HepG2 (cell line): ENCODE measurements around the gene LASP1. TPM values are rescaled to one million over a fixed set of nuclear protein-coding genes. Genes with fewer than 3 reads are reported as not detected.

Source experiments
- ATAC-seq: fragments of 200-7000 bp; cut with Tn5 transposase; 3 replicates; pipeline ENCODE4 v1.9.1; 2020; ENCODE audit warnings: mild to moderate bottlenecking, moderate library complexity
- BruUV-seq: library from RNA; stranded (reverse); fragments of 400-500 nt; replicated peaks from 2 replicates; lab custom pipeline; 2021; lab: Mats Ljungman, UMichigan
- CTCF ChIA-PET: fragments of 300-600 bp; formaldehyde crosslinking; extraction: SDS; loops from one replicate; lab custom pipeline; 2021; ENCODE audit warnings: low total read pairs, inconsistent platforms, low intra/inter-chr PET ratio; lab: Yijun Ruan, JAX
- POLR2A ChIA-PET: fragments of 350-600 bp; sonication (Branson Sonifier 250); formaldehyde crosslinking; loops from one replicate; lab custom pipeline; 2020; ENCODE audit warnings: antibody characterized with exemption, inconsistent platforms; lab: Yijun Ruan, JAX
- DNase-seq: peaks from one replicate; pipeline ENCODE4 v3.0.0-alpha.2; 2015; ENCODE audit warnings: low spot score
- FAIRE-seq: peaks from 3 replicates; lab custom pipeline; 2011; peaks lifted over from hg19 to GRCh38; lab: Jason Lieb, UNC
- H2AFZ ChIP-seq: one replicate; pipeline ENCODE4 v1.6.1; 2011; ENCODE audit warnings: low read length, inconsistent platforms
- H3K27ac ChIP-seq: fragments of 300-600 bp; 3 replicates; pipeline ENCODE4 v1.8.0; 2011; ENCODE audit warnings: mixed run types, mild to moderate bottlenecking, mixed read lengths, low read length, inconsistent platforms; ENCODE audit not compliant: insufficient read depth; ENCODE audit errors: extremely low read length
- H3K27me3 ChIP-seq, 2 experiments: fragments of 200-600 bp in 1 of 2; 2 replicates in 1 of 2; 3 replicates in 1 of 2; pipeline versions ENCODE4 v1.6.0 to v1.8.0; 2011; ENCODE audit warnings: low read length in 2 of 2, mild to moderate bottlenecking in 2 of 2, moderate library complexity in 2 of 2, inconsistent platforms in 1 of 2; ENCODE audit not compliant: insufficient read depth in 2 of 2, control insufficient read depth in 1 of 2
- H3K36me3 ChIP-seq, 2 experiments: fragments of 200-600 bp in 1 of 2; replicated peaks in 1 of 2; 2 replicates in 1 of 2; 3 replicates in 1 of 2; pipeline versions ENCODE4 v1.5.1 to v1.8.0; 2011; ENCODE audit warnings: low read length in 2 of 2, inconsistent platforms in 1 of 2; ENCODE audit not compliant: insufficient read depth in 2 of 2, control insufficient read depth in 1 of 2
- H3K4me1 ChIP-seq: 2 replicates; pipeline ENCODE4 v1.5.1; 2012; ENCODE audit warnings: low read length, inconsistent platforms; ENCODE audit not compliant: insufficient read depth
- H3K4me2 ChIP-seq: 2 replicates; pipeline ENCODE4 v1.6.0; 2011; ENCODE audit warnings: low read depth, low read length, inconsistent platforms
- H3K4me3 ChIP-seq, 3 experiments: fragments of 200-600 bp in 1 of 3; sonication (generic), shearing (Covaris generic) in 1 of 3; replicated peaks in 1 of 3; 2 replicates each; pipeline ENCODE4 v1.5.1; 2011 to 2016; ENCODE audit warnings: low read length in 3 of 3, inconsistent platforms in 2 of 3, low read depth in 2 of 3, mild to moderate bottlenecking in 2 of 3, control low read depth in 1 of 3, mixed read lengths in 1 of 3; ENCODE audit not compliant: insufficient read depth in 1 of 3
- H3K79me2 ChIP-seq: one replicate; pipeline ENCODE4 v1.6.1; 2011; ENCODE audit warnings: low read length, inconsistent platforms; ENCODE audit not compliant: insufficient read depth
- H3K9ac ChIP-seq: 2 replicates; pipeline ENCODE4 v1.6.0; 2011; ENCODE audit warnings: mild to moderate bottlenecking, low read depth, low read length, inconsistent platforms; ENCODE audit not compliant: insufficient read depth
- H3K9me3 ChIP-seq: 2 replicates; pipeline ENCODE4 v1.5.1; 2012; ENCODE audit warnings: mild to moderate bottlenecking, low read length
- H4K20me1 ChIP-seq: 2 replicates; pipeline ENCODE4 v1.6.0; 2011; ENCODE audit warnings: inconsistent platforms, mild to moderate bottlenecking, low read length, moderate library complexity; ENCODE audit not compliant: insufficient read depth
- AGO2 ChIP-seq: fragments of 200-400 bp; formaldehyde crosslinking; optimal IDR thresholded peaks from 2 replicates; pipeline ENCODE3; 2017; ENCODE audit warnings: mild to moderate bottlenecking, low read depth, low read length, moderate library complexity
- DNMT1 ChIP-seq: sonication (generic); formaldehyde crosslinking; IDR thresholded peaks from 2 replicates; pipeline ENCODE4 v1.5.1; 2020; ENCODE audit warnings: mild to moderate bottlenecking, missing genetic modification reagents
- POLR2G ChIP-seq: fragments of 200-400 bp; formaldehyde crosslinking; IDR thresholded peaks from 2 replicates; pipeline ENCODE4 v1.6.1; 2018; ENCODE audit warnings: mild to moderate bottlenecking, low read depth, low read length, moderate library complexity
- RBM22 ChIP-seq: fragments of 200-400 bp; formaldehyde crosslinking; optimal IDR thresholded peaks from 2 replicates; pipeline ENCODE3; 2017; ENCODE audit warnings: mild to moderate bottlenecking, low read length, moderate library complexity
- SCMH1 ChIP-seq: sonication (generic); formaldehyde crosslinking; IDR thresholded peaks from 2 replicates; pipeline ENCODE4 v1.9.0; 2021; ENCODE audit warnings: missing genetic modification reagents, mild to moderate bottlenecking, borderline replicate concordance
- ZBTB38 ChIP-seq: sonication (generic); formaldehyde crosslinking; IDR thresholded peaks from 2 replicates; pipeline ENCODE4 v1.5.1; 2020; ENCODE audit warnings: mild to moderate bottlenecking, missing genetic modification reagents
- ZFP91 ChIP-seq: sonication (generic); formaldehyde crosslinking; IDR thresholded peaks from 2 replicates; pipeline ENCODE4 v1.9.0; 2022; ENCODE audit warnings: missing genetic modification reagents, mild to moderate bottlenecking, borderline replicate concordance
- ZNF224 ChIP-seq: sonication (generic); formaldehyde crosslinking; IDR thresholded peaks from 2 replicates; pipeline ENCODE4 v1.5.0; 2020; ENCODE audit warnings: mild to moderate bottlenecking, missing genetic modification reagents
- ZNF646 ChIP-seq: sonication (generic); formaldehyde crosslinking; IDR thresholded peaks from 2 replicates; pipeline ENCODE4 v1.9.0; 2021; ENCODE audit warnings: mild to moderate bottlenecking, missing genetic modification reagents
- ZNF7 ChIP-seq: IDR thresholded peaks from 2 replicates; pipeline ENCODE4 v1.6.1; 2016; ENCODE audit warnings: missing biosample characterization, missing genetic modification reagents
- ZNF724P ChIP-seq: sonication (generic); formaldehyde crosslinking; IDR thresholded peaks from 2 replicates; pipeline ENCODE4 v1.8.0; 2022; ENCODE audit warnings: missing genetic modification reagents, borderline replicate concordance
- ZNF850 ChIP-seq: sonication (generic); formaldehyde crosslinking; conservative IDR thresholded peaks from 2 replicates; pipeline ENCODE4 v1.9.0; 2021; ENCODE audit warnings: mild to moderate bottlenecking, missing genetic modification reagents
- WGBS: methylation state at CpG from one replicate; pipeline ENCODE4 v1.1.6; 2017; ENCODE audit warnings: low lambda C conversion rate; 5-methylcytosine and 5-hydroxymethylcytosine counted together
- in situ Hi-C: cut with HindIII; loops from 2 replicates; pipeline ENCODE4 v1.10.0; 2017; ENCODE audit warnings: low pct_unique_long_range_greater_than_20kb; ENCODE audit not compliant: extremely low pct_ligation_motif_present
- intact Hi-C: fragments of 100-400 bp; cut with micrococcal nuclease; formaldehyde crosslinking; loops from one replicate; pipeline ENCODE4 v1.10.0; 2022; ENCODE audit not compliant: unreplicated experiment
- polyA plus RNA-seq, 8 experiments: library from polyadenylated mRNA; depleted of rRNA in 3 of 8; stranded (reverse) in 7 of 8; unstranded in 1 of 8; fragments of >200 nt; fragmentation: Illumina TruSeq in 4 of 8; extraction: Trizol in 4 of 8; gene quantifications; 2 replicates each; pipeline versions ENCODE4 v1.2.1 to v1.2.3, GENCODE V29; 2011 to 2016; ENCODE audit warnings: low read depth in 4 of 8, missing spikeins in 1 of 8, mixed read lengths in 1 of 8; ENCODE audit not compliant: insufficient read depth in 1 of 8
- total RNA-seq, 5 experiments: library from RNA; depleted of rRNA; stranded (reverse); fragments of >200 nt; fragmentation: Illumina TruSeq; extraction: Trizol; gene quantifications; 2 replicates each; pipeline ENCODE4 v1.2.3, GENCODE V29; 2016; ENCODE audit warnings: low read depth in 1 of 5
- TF ChIP-seq, protein P1 (sequence below): IDR thresholded peaks from 2 replicates; pipeline ENCODE4 v1.6.1; 2016; ENCODE audit warnings: low read depth, borderline replicate concordance

Gene LASP1
- total and polyA plus RNA-seq, 2 of the 13 experiments (the other 11 are each of a cell fraction or from before 2014, with no cell fraction given), result 70.1 to 97.0 TPM

DNA sequence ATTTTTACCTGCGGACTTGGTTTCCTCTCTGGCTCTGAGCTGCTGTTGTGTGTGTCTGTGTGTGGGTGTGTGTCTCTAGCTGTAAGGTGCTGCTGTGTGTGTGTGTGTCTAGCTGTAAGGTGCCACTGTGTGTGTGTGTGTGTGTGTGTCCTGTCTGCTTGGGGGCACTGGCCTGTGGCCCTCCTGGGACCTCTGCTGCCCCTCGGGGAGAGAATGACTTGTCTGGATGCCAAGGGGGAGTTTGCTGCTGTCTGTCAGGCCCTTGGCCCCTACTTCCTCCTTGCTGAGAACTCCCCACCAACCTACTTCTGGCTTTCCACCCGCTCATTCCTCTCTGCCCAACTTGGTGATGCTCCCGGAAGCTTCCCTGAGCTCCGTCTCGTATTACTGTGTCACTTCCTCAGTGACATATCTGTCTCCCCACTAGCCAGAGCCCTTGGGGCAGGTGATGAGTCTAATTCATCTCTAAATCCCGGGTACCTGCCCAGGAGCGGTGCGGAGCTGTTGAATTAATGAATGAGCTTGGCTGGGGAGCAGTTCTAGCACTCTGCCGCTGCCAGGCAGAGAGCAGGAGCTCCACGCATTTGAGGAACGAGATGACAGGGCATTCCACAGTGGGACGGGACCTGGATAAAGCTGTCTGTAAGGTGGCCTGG, 52.0 kb downstream of the LASP1 start:
- H3K79me2 ChIP-seq, result no peaks in the 10 kb centered on the region
- BruUV-seq, result no TSS peak
- peaks cover 16 to 33% of the 10 kb centered on the region in 2 experiments for H3K36me3 ChIP-seq
- H3K9ac ChIP-seq, result no peak overlapping the region
- 83% methylated on average over 13 of the region's 13 CpGs for WGBS
- no peaks in the 10 kb centered on the region; the same call in 1 of the 2 replicates for H4K20me1 ChIP-seq
- no peak overlapping the region for H3K4me3 ChIP-seq
- H3K27me3 ChIP-seq, result no peaks in the 10 kb centered on the region
- no peak overlapping the region for H3K4me2 ChIP-seq
- no peak overlapping the region for H2AFZ ChIP-seq
- H3K9me3 ChIP-seq, result no peaks in the 10 kb centered on the region
- peak; percentile 9 for ATAC-seq
- intact Hi-C loops, result no loop called here
- DNase-seq, result no peak
- no peak for FAIRE-seq
- no peak overlapping the region for H3K27ac ChIP-seq
- ChIA-PET CTCF (no interaction called here), POLR2A (interaction anchor here (1.6 to 4.6 kb wide), 3 partner anchors 49 to 68 kb away, joined by 4 to 35 read pairs (median 5); partner anchors contain the start of genes LASP1 and RPL23)
- peaks cover 20% of the 10 kb centered on the region for H3K4me1 ChIP-seq
- in situ Hi-C loops, result no loop called here
- no peak for TF ChIP-seq ZNF850 (CRISPR knock-in tag)
- peak; percentile 31; the same call in 1 of the 2 replicates for TF ChIP-seq ZFP91 (CRISPR knock-in tag)
- TF ChIP-seq POLR2G, result 0 out of 2 replicates have a peak, but pooled peaks have one; percentile 21
- no peak for TF ChIP-seq ZNF224
- TF ChIP-seq SCMH1 (CRISPR knock-in tag), result no peak
- TF ChIP-seq, protein P1, sequence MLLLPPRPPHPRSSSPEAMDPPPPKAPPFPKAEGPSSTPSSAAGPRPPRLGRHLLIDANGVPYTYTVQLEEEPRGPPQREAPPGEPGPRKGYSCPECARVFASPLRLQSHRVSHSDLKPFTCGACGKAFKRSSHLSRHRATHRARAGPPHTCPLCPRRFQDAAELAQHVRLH (CRISPR knock-in tag), result no peak
- TF ChIP-seq ZBTB38, result 0 out of 2 replicates have a peak, but pooled peaks have one; percentile 15
- no peak for TF ChIP-seq DNMT1 (CRISPR knock-in tag)
- no peak for TF ChIP-seq ZNF7 (CRISPR knock-in tag)
- peak; percentile 14 for TF ChIP-seq AGO2
- peak; percentile 21 for TF ChIP-seq RBM22
- 0 out of 2 replicates have a peak, but pooled peaks have one; percentile 32 for TF ChIP-seq ZNF724P (CRISPR knock-in tag)
- TF ChIP-seq ZNF646, result peak; percentile 70; the same call in 1 of the 2 replicates
